ENCODE results near the gene NUDC.

The NUDC gene

GRCh38 chr1:26978901-26979300, 57.4 kb downstream of the NUDC start:
- no peak overlapping the region for H3K9ac ChIP-seq (ENCODE audit: low read depth, low read length, poor library complexity, severe bottlenecking)
- H3K4me3 ChIP-seq (ENCODE audit: low read length, poor library complexity, severe bottlenecking): no peak overlapping the region
- H3K9me3 ChIP-seq (ENCODE audit: insufficient read depth, low read depth, low read length): no peaks in the 10 kb centered on the region
- no peak for TF ChIP-seq CTCF (conservative IDR thresholded peaks at IDR 0.05; ENCODE audit: low read length)
- no peak for TF ChIP-seq EZH2phosphoT487 (IDR thresholded peaks at IDR 0.05; ENCODE audit: borderline replicate concordance)
- no peak overlapping the region for H3K4me2 ChIP-seq (ENCODE audit: low read depth, low read length, poor library complexity, severe bottlenecking)
- no peaks in the 10 kb centered on the region for H3K27me3 ChIP-seq (ENCODE audit: insufficient read depth, low read length, poor library complexity, severe bottlenecking)
- H3K9me2 ChIP-seq (replicated peaks; ENCODE audit: low read depth, low read length): no peaks in the 10 kb centered on the region
- H3K36me3 ChIP-seq (ENCODE audit: insufficient read depth, low read length): no peaks in the 10 kb centered on the region
- H3K4me1 ChIP-seq (ENCODE audit: insufficient read depth, low read length, poor library complexity, severe bottlenecking): no peaks in the 10 kb centered on the region
- no peak overlapping the region for H2AFZ ChIP-seq (ENCODE audit: low read length)
- no peaks in the 10 kb centered on the region for H4K20me1 ChIP-seq (ENCODE audit: insufficient read depth, low read length, poor library complexity, severe bottlenecking)
- no peaks in the 10 kb centered on the region for H3K79me2 ChIP-seq (ENCODE audit: insufficient read depth, low read length)
- no peaks in the 10 kb centered on the region for H3F3A ChIP-seq (ENCODE audit: low read depth)

- Histone ChIP-seq H3K9ac (ENCODE audit: low read depth, low read length, poor library complexity, severe bottlenecking) (no peak overlapping the region), H3K79me2 (ENCODE audit: insufficient read depth, low read length) (no peaks in the 10 kb centered on the region), H4K20me1 (ENCODE audit: insufficient read depth, low read length, poor library complexity, severe bottlenecking) (no peaks in the 10 kb centered on the region), H3K4me3 (ENCODE audit: low read length, poor library complexity, severe bottlenecking) (no peak overlapping the region), H3K4me2 (ENCODE audit: low read depth, low read length, poor library complexity, severe bottlenecking) (no peak overlapping the region), H3K27me3 (ENCODE audit: insufficient read depth, low read length, poor library complexity, severe bottlenecking) (no peaks in the 10 kb centered on the region), H3K4me1 (ENCODE audit: insufficient read depth, low read length, poor library complexity, severe bottlenecking) (no peaks in the 10 kb centered on the region), H3K9me3 (ENCODE audit: insufficient read depth, low read depth, low read length) (no peaks in the 10 kb centered on the region), H3K9me2 (replicated peaks; ENCODE audit: low read depth, low read length) (no peaks in the 10 kb centered on the region), H2AFZ (ENCODE audit: low read length) (no peak overlapping the region), H3K36me3 (ENCODE audit: insufficient read depth, low read length) (no peaks in the 10 kb centered on the region), H3F3A (ENCODE audit: low read depth) (no peaks in the 10 kb centered on the region)
- no peak for TF ChIP-seq CTCF (conservative IDR thresholded peaks at IDR 0.05; ENCODE audit: low read length)
- TF ChIP-seq EZH2phosphoT487 (IDR thresholded peaks at IDR 0.05; ENCODE audit: borderline replicate concordance): no peak
These were observed 59.8 kb downstream of the NUDC start for GRCh38 chr1:26981146-26981846.

- H2AFZ ChIP-seq (ENCODE audit: low read length): no peak overlapping the region
- no peaks in the 10 kb centered on the region for H3K9me2 ChIP-seq (replicated peaks; ENCODE audit: low read depth, low read length)
- H3K9me3 ChIP-seq (ENCODE audit: insufficient read depth, low read depth, low read length): no peaks in the 10 kb centered on the region
These were observed 62.3 kb downstream of the NUDC start for GRCh38 chr1:26983863-26984262.

More at GRCh38 chr1:26983863-26984262, 62.3 kb downstream of the NUDC start:
- no peak overlapping the region for H3K4me2 ChIP-seq (ENCODE audit: low read depth, low read length, poor library complexity, severe bottlenecking)
- no peaks in the 10 kb centered on the region for H3K27me3 ChIP-seq (ENCODE audit: insufficient read depth, low read length, poor library complexity, severe bottlenecking)
- H3K4me1 ChIP-seq (ENCODE audit: insufficient read depth, low read length, poor library complexity, severe bottlenecking): no peaks in the 10 kb centered on the region
- no peak overlapping the region for H3K9ac ChIP-seq (ENCODE audit: low read depth, low read length, poor library complexity, severe bottlenecking)
- no peak overlapping the region for H3K4me3 ChIP-seq (ENCODE audit: low read length, poor library complexity, severe bottlenecking)
- H3K36me3 ChIP-seq (ENCODE audit: insufficient read depth, low read length): no peaks in the 10 kb centered on the region
- no peaks in the 10 kb centered on the region for H4K20me1 ChIP-seq (ENCODE audit: insufficient read depth, low read length, poor library complexity, severe bottlenecking)
- no peaks in the 10 kb centered on the region for H3F3A ChIP-seq (ENCODE audit: low read depth)
- TF ChIP-seq CTCF (conservative IDR thresholded peaks at IDR 0.05; ENCODE audit: low read length): no peak
- no peak for TF ChIP-seq EZH2phosphoT487 (IDR thresholded peaks at IDR 0.05; ENCODE audit: borderline replicate concordance)
- H3K79me2 ChIP-seq (ENCODE audit: insufficient read depth, low read length): no peaks in the 10 kb centered on the region
